ENCODE results near the gene CELF4.

GRCh38 chr18:37519510-37520135 is 46.0 kb downstream of the CELF4 start:
- TF ChIP-seq CTCF (IDR thresholded peaks at IDR 0.05; ENCODE audit: insufficient read depth, low read length) = no peak
- TF ChIP-seq POLR2AphosphoS5 (IDR thresholded peaks at IDR 0.05; ENCODE audit: low read depth) = no peak
